HG03432 (cell line): ENCODE measurements around the gene MESP1.
"Not testable (repeated sequence)": the region's sequence is repeated elsewhere in the genome, so short reads cannot be mapped to it uniquely, and the experiment has no call there.

Source experiments
- ATAC-seq: cut with Tn5 transposase; IDR thresholded peaks from one replicate; pipeline ENCODE4 v1.9.1; 2021; ENCODE audit warnings: mild to moderate bottlenecking, moderate library complexity; ENCODE audit not compliant: unreplicated experiment

MESP1 gene

GRCh38 chr15:89750560-89751542 is at the start of gene MESP1:
MESP1 (minus strand) TSS chr15:89751249; CDS start chr15:89751231, 18 bp downstream.
- peak; percentile 93 for ATAC-seq

DNA sequence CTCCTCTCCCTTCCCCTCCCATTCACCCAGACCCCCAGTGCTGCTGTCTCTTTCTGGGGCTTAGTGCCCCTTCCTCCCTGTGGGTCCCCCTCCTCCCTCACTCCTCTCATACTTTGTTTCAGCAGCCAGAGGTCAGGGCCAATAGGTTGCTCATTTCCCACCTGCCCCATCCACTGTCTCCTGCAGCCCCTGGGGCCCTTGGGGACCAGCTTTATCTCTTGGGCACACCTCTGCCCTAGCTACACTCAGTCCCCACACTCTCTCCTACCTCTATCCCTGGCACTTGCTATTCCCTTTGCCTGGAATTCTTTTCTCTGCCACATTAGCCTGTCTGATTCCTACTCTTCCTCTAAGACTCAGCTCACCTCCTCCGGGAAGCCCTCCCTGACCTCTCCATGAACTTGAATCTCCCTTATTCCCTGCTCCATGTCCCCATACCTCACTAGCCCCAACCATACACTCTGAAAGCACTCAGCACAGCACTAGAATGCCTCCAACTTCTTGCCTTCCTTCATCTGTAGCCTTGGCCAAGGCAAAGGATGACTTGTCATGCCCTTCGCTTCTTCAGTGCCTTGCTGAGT is 49.0 kb upstream of the MESP1 start:
- ATAC-seq, result no peak

DNA sequence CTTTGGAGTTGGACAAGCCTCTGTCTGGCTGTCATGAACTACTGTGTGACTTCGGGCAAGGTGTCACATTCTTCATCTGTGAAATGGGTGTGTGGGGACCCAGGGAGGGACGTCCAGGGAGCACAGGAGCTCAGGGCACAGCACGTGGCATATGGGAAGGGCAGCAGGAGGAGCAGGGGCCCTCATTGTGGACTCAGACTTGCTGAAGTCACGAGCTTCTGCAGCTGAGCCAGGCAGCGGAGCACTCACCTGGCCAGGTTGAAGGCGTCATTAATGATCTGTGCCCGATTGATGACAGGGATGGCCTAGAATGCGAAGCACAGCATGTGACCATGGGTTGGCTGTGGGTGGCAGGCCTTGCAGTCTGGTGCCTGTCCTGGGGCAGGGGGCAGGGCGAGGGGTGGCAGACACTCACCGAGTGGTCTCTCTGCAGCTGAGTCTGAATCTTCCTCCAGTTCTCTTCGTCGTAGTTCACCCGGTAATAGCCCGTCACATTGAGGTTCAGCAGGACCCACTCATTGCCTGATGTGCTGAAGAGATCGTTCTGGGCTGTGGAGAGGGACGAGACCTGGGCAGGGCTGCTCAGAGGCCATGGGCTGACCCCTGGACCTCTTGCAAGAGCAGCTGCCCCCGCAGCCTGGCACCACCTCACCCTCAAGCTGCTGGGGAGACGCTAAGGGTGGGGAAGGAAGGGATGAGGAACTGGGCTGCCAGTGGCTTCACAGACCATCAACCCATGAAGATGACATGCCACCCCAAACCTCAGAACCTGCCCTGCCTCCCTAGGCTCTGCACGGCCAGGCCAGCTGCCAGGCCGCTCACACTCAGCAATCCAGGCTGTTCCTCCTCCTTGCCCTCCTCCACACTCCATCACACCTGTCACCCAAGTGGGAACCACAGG is 48.2 kb upstream of the MESP1 start:
- ATAC-seq, result no peak

- ATAC-seq, result no peak
Measured at GRCh38 chr15:89797678-89798201, 46.7 kb upstream of the MESP1 start.

- no peak for ATAC-seq
Measured at GRCh38 chr15:89795996-89796395, 44.9 kb upstream of the MESP1 start.

DNA sequence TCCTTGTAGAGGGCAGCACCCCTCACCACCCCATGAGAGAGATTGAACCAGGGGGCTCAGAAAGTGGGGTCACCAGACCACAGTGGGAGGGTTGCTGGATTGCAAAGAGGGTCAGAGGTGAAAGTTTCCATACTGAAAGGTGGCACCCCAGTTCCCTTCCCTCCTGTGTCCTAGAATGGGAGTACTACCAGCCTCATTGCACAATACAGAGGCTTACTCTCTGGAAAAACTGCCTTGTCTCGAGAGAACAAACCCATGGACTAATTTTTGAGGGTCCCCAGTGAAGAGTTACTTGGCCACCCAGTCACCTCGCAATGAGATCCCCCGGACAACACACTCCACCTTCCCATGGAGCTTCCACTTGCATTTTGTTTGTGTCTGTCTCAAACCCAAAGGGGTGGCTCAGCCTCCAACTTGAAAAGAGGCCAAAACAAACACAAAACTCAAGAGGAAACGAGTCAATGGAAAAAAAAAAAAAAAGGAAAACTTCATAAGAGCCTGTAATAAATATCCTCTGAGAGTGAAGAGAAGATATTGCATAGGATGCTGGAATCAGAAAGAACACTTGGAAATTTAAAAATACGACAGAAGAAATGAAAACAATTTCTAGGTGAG is 43.7 kb upstream of the MESP1 start:
- ATAC-seq, result no peak

DNA sequence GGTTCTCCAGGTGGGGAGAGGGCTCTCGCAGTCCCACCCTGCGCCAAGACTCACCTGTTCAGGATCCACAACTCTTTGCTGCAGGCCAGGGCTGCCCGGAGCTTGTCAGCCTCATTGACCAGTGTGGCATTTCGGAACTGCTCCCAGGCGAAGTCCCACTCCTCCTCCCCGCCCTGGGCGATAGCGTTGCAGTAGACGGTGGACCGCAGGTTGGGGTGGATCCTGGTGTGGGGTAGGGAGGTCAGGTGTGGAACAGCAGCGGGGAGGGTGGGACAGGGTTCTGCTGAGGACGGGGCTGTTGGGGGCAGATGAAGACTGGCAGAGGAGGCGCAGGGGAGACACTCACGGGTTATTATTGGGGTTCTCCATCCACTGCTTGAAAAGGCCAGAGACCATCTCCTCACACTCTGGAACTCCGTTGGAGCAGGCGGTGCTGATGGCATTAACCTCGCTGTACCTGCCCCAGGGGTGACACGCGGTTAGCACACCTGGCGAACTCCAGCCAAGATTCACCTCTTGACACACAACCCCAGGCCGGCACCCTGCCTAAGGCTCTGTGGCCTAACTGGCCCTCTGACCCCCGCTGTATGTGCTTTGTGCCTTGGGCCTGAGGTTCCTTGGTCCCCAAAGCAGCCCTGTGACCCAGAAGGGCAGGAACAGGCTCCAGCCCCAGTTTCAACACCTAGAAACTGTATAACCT is 41.2 kb upstream of the MESP1 start:
- no peak for ATAC-seq

GRCh38 chr15:89790661-89791060 is 39.6 kb upstream of the MESP1 start:
- ATAC-seq, result no peak

DNA sequence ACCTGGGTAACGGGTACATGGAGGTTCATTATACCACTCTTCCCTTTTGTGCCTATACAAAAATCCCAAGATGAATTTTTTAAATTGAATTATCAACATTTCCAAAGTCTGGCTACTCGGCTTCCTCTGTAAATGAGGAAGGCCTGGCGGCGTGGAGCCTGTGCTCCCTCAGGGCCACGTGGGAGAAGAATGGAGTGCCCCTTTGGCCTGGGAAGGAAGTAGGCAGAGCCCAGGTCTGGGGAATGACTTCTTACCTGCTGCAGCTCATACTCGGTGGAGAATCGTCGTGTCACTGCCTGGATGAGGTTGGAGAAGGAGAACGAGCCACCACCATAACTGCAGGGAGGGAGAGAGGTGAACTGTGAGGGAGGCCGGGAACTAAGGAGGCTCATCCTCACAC is 39.2 kb upstream of the MESP1 start:
- no peak for ATAC-seq

DNA sequence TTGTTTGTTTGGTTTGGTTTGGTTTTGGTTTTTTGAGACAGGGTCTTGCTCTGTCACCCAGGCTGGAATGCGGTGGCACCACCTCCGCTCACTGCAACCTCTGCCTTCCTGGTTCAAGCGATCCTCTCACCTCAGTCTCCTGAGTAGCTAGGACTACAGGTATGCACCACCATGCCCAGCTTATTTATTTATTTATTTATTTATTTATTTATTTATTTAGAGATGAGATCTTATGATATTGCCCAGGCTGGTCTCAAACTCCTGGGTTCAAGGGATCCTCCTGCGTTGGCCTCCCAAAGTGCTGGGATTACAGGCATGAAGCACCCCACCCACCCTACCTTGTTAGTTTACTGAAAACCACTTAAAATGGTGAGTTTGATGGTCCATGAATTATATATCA is 37.5 kb upstream of the MESP1 start:
- ATAC-seq, result not testable (repeated sequence)

GRCh38 chr15:89787944-89788343 is 36.9 kb upstream of the MESP1 start:
- no peak for ATAC-seq

DNA sequence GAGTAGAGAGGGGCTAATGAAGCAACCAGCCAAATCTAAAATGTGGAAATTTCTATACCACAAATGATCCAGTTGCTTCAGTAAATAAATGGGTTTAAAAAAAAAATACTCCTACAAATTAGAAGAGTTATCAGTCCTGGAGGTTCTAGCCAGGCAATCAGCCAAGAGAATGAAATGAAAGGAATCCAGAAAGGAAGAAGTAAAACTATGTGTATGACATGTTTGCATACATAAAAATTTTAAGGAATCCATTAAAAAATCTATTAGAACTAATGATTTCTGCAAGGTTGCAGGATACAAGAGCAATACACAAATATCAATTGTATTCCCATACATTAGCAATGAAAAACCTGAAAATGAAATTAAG is 34.7 kb upstream of the MESP1 start:
- ATAC-seq, result no peak

DNA sequence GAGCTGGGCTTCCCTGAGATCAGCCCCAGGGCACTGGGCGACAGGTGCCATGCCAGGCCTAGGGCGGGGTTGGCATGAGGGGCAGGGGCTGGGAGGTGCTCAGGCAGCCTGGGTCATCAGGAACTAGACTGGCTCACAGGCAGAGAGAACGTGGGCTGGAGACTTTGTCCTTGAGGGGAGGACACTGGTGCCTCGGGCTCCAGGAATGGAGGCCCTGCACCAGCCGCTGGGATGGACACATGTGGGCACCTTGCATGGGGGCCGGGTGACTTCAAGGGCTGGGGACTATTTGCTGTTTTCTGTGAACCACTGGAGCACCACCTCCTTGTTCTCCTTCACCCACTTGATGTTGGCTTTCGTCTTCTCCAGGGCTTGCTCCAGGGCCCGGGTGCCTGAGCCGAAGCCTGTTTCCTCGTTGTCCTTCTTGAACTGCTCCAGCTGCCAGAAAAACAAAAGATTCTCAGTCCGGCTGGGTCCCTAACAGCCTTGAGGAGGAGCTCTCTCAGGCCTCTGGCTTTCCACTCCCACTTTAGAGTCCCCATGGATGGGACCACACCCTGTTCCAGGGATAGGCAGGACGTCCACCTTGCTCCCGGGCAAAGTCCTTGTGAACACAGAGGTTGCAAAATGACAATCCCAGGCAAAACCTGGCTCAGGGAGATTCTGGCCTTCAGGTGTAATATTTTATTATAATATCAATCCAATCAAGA is 34.2 kb upstream of the MESP1 start:
- ATAC-seq, result no peak

DNA sequence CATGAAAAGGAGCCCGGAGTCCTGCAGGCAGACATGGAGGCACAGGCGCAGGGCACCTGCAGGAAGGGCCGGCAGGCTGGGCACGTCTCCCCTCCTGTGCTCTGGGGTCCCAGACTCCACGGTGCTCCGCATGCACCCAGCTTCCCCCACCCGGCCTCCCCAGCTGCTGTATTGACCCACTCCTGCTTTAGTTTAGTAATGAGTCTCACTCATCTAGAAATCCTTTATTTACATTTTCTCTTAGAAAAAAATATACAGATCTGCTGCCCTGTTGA is 33.6 kb upstream of the MESP1 start:
- ATAC-seq, result no peak

DNA sequence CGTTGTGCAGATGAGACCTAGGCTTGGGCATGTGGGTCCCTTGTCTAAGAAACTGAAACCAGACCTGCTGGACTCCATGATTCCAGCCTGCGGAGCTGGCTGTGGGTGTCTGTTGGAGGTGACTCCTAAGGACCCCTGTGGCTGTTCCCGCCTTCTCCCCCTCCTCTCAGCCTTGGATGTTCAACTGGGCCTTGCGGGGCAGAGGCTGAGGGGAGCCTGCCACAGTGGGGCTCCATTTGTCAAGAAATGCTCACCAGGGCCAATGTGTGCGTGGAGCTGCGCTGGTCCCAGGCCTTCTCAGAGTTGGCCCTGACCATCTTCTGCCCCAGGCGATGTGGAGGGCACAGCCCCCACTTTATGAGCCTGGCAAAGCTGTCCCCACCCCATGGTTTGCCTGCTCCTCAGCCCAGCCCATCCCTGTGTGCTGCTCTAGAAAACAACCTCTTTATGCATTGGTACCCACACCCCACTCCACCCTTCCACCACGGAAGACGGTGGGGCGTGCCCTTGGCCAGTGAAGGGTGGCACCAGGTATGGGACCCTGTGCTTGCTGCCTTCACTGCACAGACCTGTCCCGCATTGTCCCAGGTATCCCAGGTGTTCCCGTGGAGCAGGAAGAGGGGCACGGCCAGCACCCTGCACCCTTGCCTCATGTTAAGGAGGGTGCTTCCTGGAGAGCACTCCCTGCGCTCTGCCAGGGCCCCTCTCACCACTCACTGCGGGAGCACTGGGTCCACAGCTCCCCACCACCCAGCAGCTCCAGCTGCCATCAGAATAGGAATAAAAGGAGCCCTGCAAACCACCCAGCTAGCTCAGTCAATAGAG is 33.0 kb upstream of the MESP1 start:
- ATAC-seq, result no peak

DNA sequence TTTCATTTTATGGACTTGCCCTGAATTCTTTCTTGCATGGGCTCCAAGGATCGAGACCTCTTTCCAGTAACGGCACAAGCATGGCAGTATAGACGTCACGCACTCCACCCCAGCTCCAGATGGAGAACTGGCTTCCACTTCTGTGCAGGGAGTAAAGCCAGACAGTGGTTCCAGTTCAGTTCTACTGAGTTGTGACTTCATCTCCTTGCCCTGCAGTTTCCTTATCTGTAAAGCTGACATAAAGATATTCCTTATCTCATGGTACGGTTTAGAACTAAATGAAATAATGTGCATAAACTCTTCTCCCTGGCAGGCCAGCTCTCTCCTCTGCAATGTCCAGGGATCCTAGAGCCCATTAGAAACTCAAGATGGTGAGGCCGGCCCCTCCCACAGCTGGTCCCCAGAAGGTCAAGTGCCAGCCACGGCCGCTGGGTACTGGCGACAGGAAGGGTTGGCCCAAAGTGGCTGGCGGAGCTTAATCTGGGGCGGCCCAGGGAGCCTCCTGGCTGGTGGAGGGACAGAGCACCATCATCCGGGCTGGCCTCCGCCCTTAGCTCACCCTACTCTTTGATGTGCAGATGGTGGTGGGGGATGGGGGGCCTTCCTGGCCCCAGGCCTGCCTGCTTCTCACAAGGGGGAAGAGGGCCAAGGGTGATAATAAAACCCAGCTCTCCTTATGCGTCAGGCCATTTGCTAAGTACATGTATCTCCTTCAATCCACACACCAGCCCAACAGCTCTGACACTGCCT is 32.2 kb upstream of the MESP1 start:
- ATAC-seq, result no peak

GRCh38 chr15:89782619-89782950 is 31.5 kb upstream of the MESP1 start:
- ATAC-seq, result not testable (repeated sequence)

GRCh38 chr15:89781891-89782618 is 31.0 kb upstream of the MESP1 start:
- ATAC-seq, result no peak
